ENCODE results near the gene KRT86.

KRT86 gene

GRCh38 chr12:52254180-52254964, 20.1 kb upstream of the KRT86 start:
- no peak overlapping the region for H3K4me3 ChIP-seq (ENCODE audit: low read length)
- H3K36me3 ChIP-seq (replicated peaks; ENCODE audit: low read depth, low read length), result no peaks in the 10 kb centered on the region
- H3K79me2 ChIP-seq (ENCODE audit: low read length), result no peaks in the 10 kb centered on the region
- no peaks in the 10 kb centered on the region for H4K20me1 ChIP-seq (ENCODE audit: insufficient read depth, low read length)
- no peak overlapping the region for H3K9ac ChIP-seq (ENCODE audit: low read length)
- H3K4me1 ChIP-seq (ENCODE audit: low read length), result no peaks in the 10 kb centered on the region; the same call in 1 of the 2 replicates
- H2AFZ ChIP-seq (ENCODE audit: low read depth, low read length), result no peak overlapping the region
- H3K9me3 ChIP-seq (ENCODE audit: insufficient read depth, low read length), result no peaks in the 10 kb centered on the region
- no peaks in the 10 kb centered on the region for H3K27me3 ChIP-seq (ENCODE audit: low read depth, low read length)
- no peak overlapping the region for H3K27ac ChIP-seq (ENCODE audit: low read length)
- H3K4me2 ChIP-seq (ENCODE audit: low read length), result no peak overlapping the region
- TF ChIP-seq EZH2phosphoT487 (IDR thresholded peaks at IDR 0.05; ENCODE audit: low read depth) (no peak), CTCF (IDR thresholded peaks at IDR 0.05; ENCODE audit: low read depth, low read length) (no peak)

GRCh38 chr12:52254965-52255751, 19.3 kb upstream of the KRT86 start:
- H3K36me3 ChIP-seq (replicated peaks; ENCODE audit: low read depth, low read length), result no peaks in the 10 kb centered on the region
- H3K9me3 ChIP-seq (ENCODE audit: insufficient read depth, low read length), result no peaks in the 10 kb centered on the region
- no peak overlapping the region for H3K9ac ChIP-seq (ENCODE audit: low read length)
- TF ChIP-seq CTCF (IDR thresholded peaks at IDR 0.05; ENCODE audit: low read depth, low read length), result no peak
- no peak for TF ChIP-seq EZH2phosphoT487 (IDR thresholded peaks at IDR 0.05; ENCODE audit: low read depth)
- H3K4me2 ChIP-seq (ENCODE audit: low read length), result no peak overlapping the region
- H3K4me3 ChIP-seq (ENCODE audit: low read length), result no peak overlapping the region
- H3K79me2 ChIP-seq (ENCODE audit: low read length), result no peaks in the 10 kb centered on the region
- no peaks in the 10 kb centered on the region for H3K4me1 ChIP-seq (ENCODE audit: low read length)
- no peak overlapping the region for H3K27ac ChIP-seq (ENCODE audit: low read length)
- no peaks in the 10 kb centered on the region for H3K27me3 ChIP-seq (ENCODE audit: low read depth, low read length)
- no peaks in the 10 kb centered on the region for H4K20me1 ChIP-seq (ENCODE audit: insufficient read depth, low read length)
- H2AFZ ChIP-seq (ENCODE audit: low read depth, low read length), result no peak overlapping the region

- Histone ChIP-seq H3K4me2 (ENCODE audit: low read length) (no peak overlapping the region), H3K27me3 (ENCODE audit: low read depth, low read length) (no peaks in the 10 kb centered on the region), H3K36me3 (replicated peaks; ENCODE audit: low read depth, low read length) (no peaks in the 10 kb centered on the region), H3K79me2 (ENCODE audit: low read length) (no peaks in the 10 kb centered on the region), H4K20me1 (ENCODE audit: insufficient read depth, low read length) (no peaks in the 10 kb centered on the region), H2AFZ (ENCODE audit: low read depth, low read length) (no peak overlapping the region), H3K9ac (ENCODE audit: low read length) (no peak overlapping the region), H3K4me3 (ENCODE audit: low read length) (no peak overlapping the region), H3K4me1 (ENCODE audit: low read length) (no peaks in the 10 kb centered on the region), H3K27ac (ENCODE audit: low read length) (no peak overlapping the region), H3K9me3 (ENCODE audit: insufficient read depth, low read length) (no peaks in the 10 kb centered on the region)
- TF ChIP-seq EZH2phosphoT487 (IDR thresholded peaks at IDR 0.05; ENCODE audit: low read depth) (no peak), CTCF (IDR thresholded peaks at IDR 0.05; ENCODE audit: low read depth, low read length) (no peak)
Observed at GRCh38 chr12:52255926-52256583, 18.4 kb upstream of the KRT86 start.

- no peaks in the 10 kb centered on the region for H3K9me3 ChIP-seq (ENCODE audit: insufficient read depth, low read length)
- H3K79me2 ChIP-seq (ENCODE audit: low read length), result no peaks in the 10 kb centered on the region
- H4K20me1 ChIP-seq (ENCODE audit: insufficient read depth, low read length), result no peaks in the 10 kb centered on the region
- no peaks in the 10 kb centered on the region for H3K27me3 ChIP-seq (ENCODE audit: low read depth, low read length)
- H2AFZ ChIP-seq (ENCODE audit: low read depth, low read length), result no peak overlapping the region
- H3K4me1 ChIP-seq (ENCODE audit: low read length), result no peaks in the 10 kb centered on the region
- TF ChIP-seq CTCF (IDR thresholded peaks at IDR 0.05; ENCODE audit: low read depth, low read length) (no peak), EZH2phosphoT487 (IDR thresholded peaks at IDR 0.05; ENCODE audit: low read depth) (no peak)
- no peak overlapping the region for H3K27ac ChIP-seq (ENCODE audit: low read length)
- H3K4me2 ChIP-seq (ENCODE audit: low read length), result no peak overlapping the region
- no peaks in the 10 kb centered on the region for H3K36me3 ChIP-seq (replicated peaks; ENCODE audit: low read depth, low read length)
- H3K4me3 ChIP-seq (ENCODE audit: low read length), result no peak overlapping the region
- no peak overlapping the region for H3K9ac ChIP-seq (ENCODE audit: low read length)
Observed at GRCh38 chr12:52256584-52256935, 17.9 kb upstream of the KRT86 start.

Data from OCI-LY3 (cell line).